BLaER1 treated with 17β-estradiol and CSF1 and Interleukin-3, amounts not matched to agents 10 nM and 100 nM (cell line): ENCODE data around the gene ZNF280D.

Experiments
- H3K27ac ChIP-seq, 11 experiments: shearing (Covaris generic); formaldehyde crosslinking; 2 replicates each; pipeline ENCODE4 v1.8.1; 2022
- H3K27me3 ChIP-seq, 11 experiments: shearing (Covaris generic); formaldehyde crosslinking; 2 replicates each; pipeline ENCODE4 v1.8.1; 2022
- H3K36me3 ChIP-seq, 11 experiments: shearing (Covaris generic); formaldehyde crosslinking; 2 replicates each; pipeline ENCODE4 v1.8.1; 2022
- H3K4me1 ChIP-seq, 10 experiments: shearing (Covaris generic); formaldehyde crosslinking; 2 replicates each; pipeline ENCODE4 v1.8.1; 2022
- H3K4me2 ChIP-seq, 11 experiments: shearing (Covaris generic); formaldehyde crosslinking; 2 replicates each; pipeline ENCODE4 v1.8.1; 2022
- H3K4me3 ChIP-seq, 10 experiments: shearing (Covaris generic); formaldehyde crosslinking; 2 replicates each; pipeline ENCODE4 v1.8.1; 2022
- H3K9ac ChIP-seq, 11 experiments: shearing (Covaris generic); formaldehyde crosslinking; 2 replicates each; pipeline ENCODE4 v1.8.1; 2022
- H3K9me3 ChIP-seq, 11 experiments: shearing (Covaris generic); formaldehyde crosslinking; replicated peaks in 1 of 11; 2 replicates each; pipeline ENCODE4 v1.8.1; 2022
- H4K20me1 ChIP-seq, 11 experiments: shearing (Covaris generic); formaldehyde crosslinking; 2 replicates each; pipeline ENCODE4 v1.8.1; 2022
- Cebpa-rat ChIP-seq, 11 experiments: shearing (Covaris generic); IDR thresholded peaks; 2 replicates each; pipeline ENCODE4 v1.8.1; 2022

ZNF280D gene

DNA sequence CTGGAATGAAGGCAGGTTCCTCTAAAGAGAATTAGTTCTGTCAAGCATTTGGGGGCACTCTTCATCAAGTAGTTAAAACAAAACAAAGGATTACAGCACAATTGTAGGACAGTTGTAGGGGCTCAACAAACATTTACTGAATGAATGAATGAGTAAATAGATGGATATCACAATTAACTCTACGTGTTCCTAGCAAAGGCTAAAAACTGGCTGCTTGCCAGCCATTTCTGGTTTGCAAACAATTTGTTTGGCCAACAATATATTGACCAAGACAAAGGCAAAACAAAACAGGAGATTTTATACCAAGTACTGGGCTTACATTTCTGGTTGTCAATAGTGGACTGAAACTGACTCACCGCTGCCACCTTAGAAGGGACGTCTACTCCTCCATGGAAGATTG is 116.8 kb downstream of the ZNF280D start:
- Histone ChIP-seq H3K27ac (no peak overlapping the region), H4K20me1 (no peaks in the 10 kb centered on the region)

DNA sequence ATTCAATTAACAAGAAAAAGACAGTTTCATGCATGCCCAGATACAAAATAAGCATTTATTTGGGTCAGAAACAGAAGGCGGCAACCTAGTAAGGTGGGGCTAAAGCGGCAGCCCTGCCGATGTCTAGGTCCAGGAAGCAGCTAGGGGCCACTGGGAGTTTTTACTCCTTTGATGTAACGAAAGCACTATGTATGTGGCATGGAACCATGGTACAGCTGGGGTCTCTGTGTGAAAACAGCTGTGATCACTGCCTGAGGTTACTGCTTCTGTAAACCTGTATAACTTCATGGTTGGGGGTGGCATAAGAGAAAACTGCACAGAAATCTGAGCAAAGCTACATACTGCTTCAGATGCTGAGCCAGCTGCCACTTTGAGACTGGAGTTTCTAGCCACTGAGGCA is 119.5 kb downstream of the ZNF280D start:
- Histone ChIP-seq H3K9ac (no peak overlapping the region), H3K4me1 (peaks cover 6 to 30% (median 20%) of the 10 kb centered on the region in 10 experiments; a peak in 17 of 20 replicates), H4K20me1 (no peaks in the 10 kb centered on the region), H3K36me3 (no peaks in the 10 kb centered on the region), H3K27me3 (no peaks in the 10 kb centered on the region), H3K27ac (no peak overlapping the region), H3K9me3 (peaks cover 0 to 7% (median 5%) of the 10 kb centered on the region in 11 experiments; a peak in 7 of 22 replicates), H3K4me2 (peak overlapping the region in 10 of 11 experiments; percentile 29 to 79 (median 53); a peak in 18 of 22 replicates), H3K4me3 (no peak overlapping the region)
- TF ChIP-seq Cebpa-rat (IDR thresholded peaks at IDR 0.05): no peak

More for the DNA sequence above, 116.8 kb downstream of the ZNF280D start:
- peaks cover 3 to 14% (median 10%) of the 10 kb centered on the region in 11 experiments; a peak in 9 of 22 replicates for H3K9me3 ChIP-seq
- no peak for TF ChIP-seq Cebpa-rat (IDR thresholded peaks at IDR 0.05)
- peaks cover 7 to 20% (median 16%) of the 10 kb centered on the region in 10 experiments; a peak in 17 of 20 replicates for H3K4me1 ChIP-seq
- no peaks in the 10 kb centered on the region for H3K27me3 ChIP-seq
- no peak overlapping the region for H3K4me2 ChIP-seq
- H3K4me3 ChIP-seq: no peak overlapping the region
- no peak overlapping the region for H3K9ac ChIP-seq
- H3K36me3 ChIP-seq: no peaks in the 10 kb centered on the region

GRCh38 chr15:56608993-56609392 is 124.3 kb downstream of the ZNF280D start:
- Histone ChIP-seq H3K9ac (no peak overlapping the region), H4K20me1 (no peaks in the 10 kb centered on the region), H3K9me3 (peaks cover 14 to 22% (median 17%) of the 10 kb centered on the region in 11 experiments; a peak in 21 of 22 replicates), H3K4me2 (peak overlapping the region in 9 of 11 experiments; percentile 16 to 77 (median 59); a peak in 16 of 22 replicates), H3K4me3 (no peak overlapping the region), H3K27me3 (no peaks in the 10 kb centered on the region), H3K4me1 (peaks cover 15 to 43% (median 32%) of the 10 kb centered on the region in 10 experiments; a peak in 19 of 20 replicates), H3K27ac (no peak overlapping the region), H3K36me3 (no peaks in the 10 kb centered on the region)
- TF ChIP-seq Cebpa-rat (IDR thresholded peaks at IDR 0.05): no peak

GRCh38 chr15:56608140-56608778 is 125.0 kb downstream of the ZNF280D start:
- peak overlapping the region in 10 of 11 experiments; percentile 4 to 77 (median 54); a peak in 18 of 22 replicates for H3K4me2 ChIP-seq
- no peak overlapping the region; a peak in 2 of 22 replicates for H3K27ac ChIP-seq
- no peak for TF ChIP-seq Cebpa-rat (IDR thresholded peaks at IDR 0.05)
- H3K9ac ChIP-seq: no peak overlapping the region
- H3K4me1 ChIP-seq: peaks cover 15 to 36% (median 26%) of the 10 kb centered on the region in 10 experiments; a peak in 19 of 20 replicates
- no peaks in the 10 kb centered on the region for H3K36me3 ChIP-seq
- peaks cover 16 to 30% (median 24%) of the 10 kb centered on the region in 11 experiments for H3K9me3 ChIP-seq
- H3K4me3 ChIP-seq: no peak overlapping the region
- no peaks in the 10 kb centered on the region for H3K27me3 ChIP-seq
- H4K20me1 ChIP-seq: no peaks in the 10 kb centered on the region

DNA sequence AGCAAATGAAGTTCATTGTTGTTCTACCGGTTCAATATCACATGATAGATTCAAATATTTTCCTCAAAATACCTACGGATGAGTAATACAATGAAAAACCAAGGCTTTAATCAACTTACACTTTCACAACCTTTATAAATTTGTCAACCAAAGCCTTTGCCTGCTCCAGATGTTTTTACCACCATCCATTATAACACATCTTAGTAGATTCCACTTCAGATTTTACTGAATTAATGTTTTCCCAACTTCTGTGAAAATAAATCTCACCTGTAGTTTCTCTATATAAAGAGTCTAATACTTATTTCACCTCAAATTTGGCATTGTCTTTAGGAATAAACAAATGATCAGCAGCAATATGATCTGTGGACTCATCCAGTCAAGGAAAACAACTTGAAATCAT is 131.1 kb downstream of the ZNF280D start:
- no peak for TF ChIP-seq Cebpa-rat (IDR thresholded peaks at IDR 0.05)
- Histone ChIP-seq H3K27me3 (no peaks in the 10 kb centered on the region), H3K4me2 (no peak overlapping the region), H4K20me1 (no peaks in the 10 kb centered on the region), H3K36me3 (no peaks in the 10 kb centered on the region), H3K9ac (no peak overlapping the region), H3K27ac (no peak overlapping the region), H3K9me3 (peaks cover 41 to 56% (median 50%) of the 10 kb centered on the region in 11 experiments), H3K4me1 (peaks cover 0 to 4% (median under 1%) of the 10 kb centered on the region in 10 experiments; a peak in 7 of 20 replicates), H3K4me3 (no peak overlapping the region)

- no peak overlapping the region for H3K9ac ChIP-seq
- no peaks in the 10 kb centered on the region for H3K4me1 ChIP-seq
- H3K27me3 ChIP-seq: no peaks in the 10 kb centered on the region
- H3K36me3 ChIP-seq: no peaks in the 10 kb centered on the region
- peaks cover 41 to 49% (median 46%) of the 10 kb centered on the region in 11 experiments for H3K9me3 ChIP-seq
- no peak overlapping the region for H3K4me3 ChIP-seq
- no peak overlapping the region for H3K27ac ChIP-seq
- H4K20me1 ChIP-seq: no peaks in the 10 kb centered on the region
- no peak overlapping the region for H3K4me2 ChIP-seq
- TF ChIP-seq Cebpa-rat (IDR thresholded peaks at IDR 0.05): no peak
Observed at GRCh38 chr15:56600380-56600779, 132.9 kb downstream of the ZNF280D start.

GRCh38 chr15:56598991-56599390 is 134.3 kb downstream of the ZNF280D start:
- H3K27ac ChIP-seq: no peak overlapping the region
- peaks cover 27 to 35% (median 32%) of the 10 kb centered on the region in 11 experiments for H3K9me3 ChIP-seq
- H3K27me3 ChIP-seq: no peaks in the 10 kb centered on the region
- no peaks in the 10 kb centered on the region for H3K36me3 ChIP-seq
- H3K9ac ChIP-seq: no peak overlapping the region
- H4K20me1 ChIP-seq: no peaks in the 10 kb centered on the region
- H3K4me3 ChIP-seq: no peak overlapping the region
- no peak overlapping the region for H3K4me2 ChIP-seq
- no peak for TF ChIP-seq Cebpa-rat (IDR thresholded peaks at IDR 0.05)
- H3K4me1 ChIP-seq: no peaks in the 10 kb centered on the region

GRCh38 chr15:56587686-56588085 is 145.6 kb downstream of the ZNF280D start:
- Histone ChIP-seq H3K4me2 (no peak overlapping the region), H3K9me3 (peaks cover 34 to 60% (median 44%) of the 10 kb centered on the region in 11 experiments), H3K27me3 (no peaks in the 10 kb centered on the region; a peak in 1 of 22 replicates), H3K9ac (no peak overlapping the region), H4K20me1 (no peaks in the 10 kb centered on the region), H3K27ac (no peak overlapping the region), H3K4me3 (no peak overlapping the region), H3K36me3 (no peaks in the 10 kb centered on the region), H3K4me1 (no peaks in the 10 kb centered on the region)
- no peak for TF ChIP-seq Cebpa-rat (IDR thresholded peaks at IDR 0.05)

GRCh38 chr15:56586206-56586605 is 147.1 kb downstream of the ZNF280D start:
- H3K4me1 ChIP-seq: no peaks in the 10 kb centered on the region
- no peak overlapping the region for H3K9ac ChIP-seq
- H3K4me3 ChIP-seq: no peak overlapping the region
- no peaks in the 10 kb centered on the region; a peak in 1 of 22 replicates for H3K27me3 ChIP-seq
- peaks cover 34 to 53% (median 38%) of the 10 kb centered on the region in 11 experiments for H3K9me3 ChIP-seq
- no peak overlapping the region for H3K27ac ChIP-seq
- no peaks in the 10 kb centered on the region for H3K36me3 ChIP-seq
- H4K20me1 ChIP-seq: no peaks in the 10 kb centered on the region
- H3K4me2 ChIP-seq: no peak overlapping the region
- no peak for TF ChIP-seq Cebpa-rat (IDR thresholded peaks at IDR 0.05)

- Histone ChIP-seq H3K27ac (no peak overlapping the region), H3K27me3 (no peaks in the 10 kb centered on the region), H3K36me3 (no peaks in the 10 kb centered on the region), H3K9me3 (peaks cover 29 to 39% (median 30%) of the 10 kb centered on the region in 11 experiments), H3K9ac (no peak overlapping the region), H3K4me2 (no peak overlapping the region), H3K4me3 (no peak overlapping the region), H3K4me1 (no peaks in the 10 kb centered on the region), H4K20me1 (no peaks in the 10 kb centered on the region)
- TF ChIP-seq Cebpa-rat (IDR thresholded peaks at IDR 0.05): no peak
Observed at GRCh38 chr15:56582785-56583184, 150.5 kb downstream of the ZNF280D start.
